Liver (tissue), 9 donors: Measurements from ENCODE around the gene ARMS2. TPM values are rescaled to one million over a fixed set of nuclear protein-coding genes. Genes with fewer than 3 reads are reported as not detected.

Experiments used
- DNase-seq: peaks from one replicate; pipeline ENCODE4 v3.0.0-alpha.2; 2017; ENCODE audit warnings: low spot score
- H3K27ac ChIP-seq, 2 donors: one replicate each; pipeline ENCODE4 v1.7.0; 2013; ENCODE audit warnings: inconsistent platforms in 2 of 2, low read length in 2 of 2, control low read depth in 1 of 2, low read depth in 1 of 2, mild to moderate bottlenecking in 1 of 2
- H3K27me3 ChIP-seq, 4 donors: one replicate each; pipeline versions ENCODE4 v1.6.1 to v1.7.0; 2013; ENCODE audit warnings: low read length in 3 of 4, inconsistent platforms in 1 of 4, mild to moderate bottlenecking in 1 of 4, moderate library complexity in 1 of 4; ENCODE audit not compliant: control insufficient read depth in 4 of 4, insufficient read depth in 4 of 4
- H3K36me3 ChIP-seq, 4 donors: one replicate each; pipeline versions ENCODE4 v1.6.1 to v1.7.0; 2013; ENCODE audit warnings: low read length in 3 of 4, mild to moderate bottlenecking in 3 of 4, low read depth in 1 of 4, moderate library complexity in 1 of 4; ENCODE audit not compliant: control insufficient read depth in 4 of 4, insufficient read depth in 3 of 4
- H3K4me1 ChIP-seq, 4 donors: one replicate each; pipeline versions ENCODE4 v1.6.1 to v1.7.0; 2013; ENCODE audit warnings: low read length in 3 of 4, mild to moderate bottlenecking in 3 of 4, moderate library complexity in 1 of 4; ENCODE audit not compliant: control insufficient read depth in 4 of 4, insufficient read depth in 4 of 4
- H3K4me3 ChIP-seq, 3 donors: one replicate each; pipeline versions ENCODE4 v1.6.1 to v1.7.0; 2013; ENCODE audit warnings: low read length in 3 of 3, control low read depth in 1 of 3, low read depth in 1 of 3, mild to moderate bottlenecking in 1 of 3
- H3K9ac ChIP-seq, 2 donors: one replicate each; pipeline ENCODE4 v1.7.0; 2013; ENCODE audit warnings: low read length in 2 of 2, mild to moderate bottlenecking in 2 of 2, moderate library complexity in 2 of 2, control low read depth in 1 of 2, low read depth in 1 of 2
- H3K9me3 ChIP-seq, 4 donors: one replicate each; pipeline versions ENCODE4 v1.6.1 to v1.7.0; 2013; ENCODE audit warnings: low read length in 3 of 4; ENCODE audit not compliant: control insufficient read depth in 4 of 4
- ATF3 ChIP-seq: IDR thresholded peaks from 2 replicates; pipeline ENCODE4 v1.6.1; 2016; ENCODE audit warnings: antibody characterized with exemption
- EGR1 ChIP-seq, 2 donors: IDR thresholded peaks; 2 replicates each; pipeline ENCODE4 v1.6.1; 2016 to 2018; ENCODE audit warnings: antibody characterized with exemption in 2 of 2, low read depth in 2 of 2
- FOXA1 ChIP-seq: IDR thresholded peaks from 2 replicates; pipeline ENCODE4 v1.6.1; 2016; ENCODE audit warnings: antibody characterized with exemption
- FOXA2 ChIP-seq: IDR thresholded peaks from 2 replicates; pipeline ENCODE4 v1.6.1; 2016; ENCODE audit warnings: antibody characterized with exemption
- GABPA ChIP-seq, 2 donors: IDR thresholded peaks in 1 of 2; conservative IDR thresholded peaks in 1 of 2; 2 replicates each; pipeline ENCODE4 v1.6.1; 2016; ENCODE audit warnings: antibody characterized with exemption in 2 of 2, mild to moderate bottlenecking in 1 of 2, moderate library complexity in 1 of 2
- HNF4A ChIP-seq, 2 donors: conservative IDR thresholded peaks; 2 replicates each; pipeline ENCODE4 v1.6.1; 2016; ENCODE audit warnings: antibody characterized with exemption in 2 of 2, mild to moderate bottlenecking in 2 of 2
- HNF4G ChIP-seq: IDR thresholded peaks from 2 replicates; pipeline ENCODE4 v1.6.1; 2016; ENCODE audit warnings: antibody characterized with exemption
- JUND ChIP-seq, 2 donors: IDR thresholded peaks; 2 replicates each; pipeline ENCODE4 v1.6.1; 2016; ENCODE audit warnings: antibody characterized with exemption in 2 of 2
- MAX ChIP-seq: IDR thresholded peaks from 2 replicates; pipeline ENCODE4 v1.6.1; 2016; ENCODE audit warnings: antibody characterized with exemption
- NR2F2 ChIP-seq: IDR thresholded peaks from 2 replicates; pipeline ENCODE4 v1.6.1; 2016; ENCODE audit warnings: antibody characterized with exemption
- RAD21 ChIP-seq, 2 donors: IDR thresholded peaks; 2 replicates each; pipeline ENCODE4 v1.6.1; 2016; ENCODE audit warnings: antibody characterized with exemption in 2 of 2, mild to moderate bottlenecking in 2 of 2
- RXRA ChIP-seq, 2 donors: IDR thresholded peaks; 2 replicates each; pipeline ENCODE4 v1.6.1; 2017 to 2018; ENCODE audit warnings: antibody characterized with exemption in 2 of 2, mild to moderate bottlenecking in 1 of 2
- SP1 ChIP-seq: IDR thresholded peaks from 2 replicates; pipeline ENCODE4 v1.6.1; 2018; ENCODE audit warnings: antibody characterized with exemption, mild to moderate bottlenecking
- TAF1 ChIP-seq: conservative IDR thresholded peaks from 2 replicates; pipeline ENCODE4 v1.6.1; 2016; ENCODE audit warnings: antibody characterized with exemption, mild to moderate bottlenecking
- YY1 ChIP-seq: IDR thresholded peaks from 2 replicates; pipeline ENCODE4 v1.6.1; 2016; ENCODE audit warnings: antibody characterized with exemption, mild to moderate bottlenecking
- ZBTB33 ChIP-seq: IDR thresholded peaks from 2 replicates; pipeline ENCODE4 v1.6.1; 2016; ENCODE audit warnings: antibody characterized with exemption
- WGBS: extraction: QIAGEN DNeasy Blood & Tissue Kit; methylation state at CpG from one replicate; pipeline ENCODE4 v1.1.7; 2013; 5-methylcytosine and 5-hydroxymethylcytosine counted together
- polyA plus RNA-seq, 2 donors: library from polyadenylated mRNA; stranded (reverse) in 1 of 2; unstranded in 1 of 2; fragments of 200-250 nt in 1 of 2; fragments of >200 nt in 1 of 2; fragmentation: Nextera tagmentation in 1 of 2; extraction: Ambion mirVana in 1 of 2; gene quantifications; one replicate each; pipeline versions ENCODE4 v1.2.1 to v1.2.3, GENCODE V29; 2013 to 2015
- total RNA-seq, 2 donors: library from RNA; depleted of rRNA; stranded (reverse); fragments of >200 nt; gene quantifications; one replicate each; pipeline ENCODE4 v1.2.3, GENCODE V29; 2014
- TF ChIP-seq, protein P1 (sequence below): fragments of 150-350 bp; IDR thresholded peaks from 2 replicates; pipeline ENCODE4 v1.5.1; 2017; ENCODE audit warnings: improper control_type of control experiment, low read depth, low read length; ENCODE audit not compliant: missing input control
- TF ChIP-seq, protein P2 (sequence below): IDR thresholded peaks from 2 replicates; pipeline ENCODE4 v1.6.1; 2016; ENCODE audit warnings: antibody characterized with exemption, mild to moderate bottlenecking
- donor health status: healthy.
- donor health status: healthy.
- donor health status: healthy.
- donor health status: healthy.
- donor health status: healthy.

The ARMS2 gene
- total and polyA plus RNA-seq, 4 donors: 0.17 TPM; not detected in 3

DNA sequence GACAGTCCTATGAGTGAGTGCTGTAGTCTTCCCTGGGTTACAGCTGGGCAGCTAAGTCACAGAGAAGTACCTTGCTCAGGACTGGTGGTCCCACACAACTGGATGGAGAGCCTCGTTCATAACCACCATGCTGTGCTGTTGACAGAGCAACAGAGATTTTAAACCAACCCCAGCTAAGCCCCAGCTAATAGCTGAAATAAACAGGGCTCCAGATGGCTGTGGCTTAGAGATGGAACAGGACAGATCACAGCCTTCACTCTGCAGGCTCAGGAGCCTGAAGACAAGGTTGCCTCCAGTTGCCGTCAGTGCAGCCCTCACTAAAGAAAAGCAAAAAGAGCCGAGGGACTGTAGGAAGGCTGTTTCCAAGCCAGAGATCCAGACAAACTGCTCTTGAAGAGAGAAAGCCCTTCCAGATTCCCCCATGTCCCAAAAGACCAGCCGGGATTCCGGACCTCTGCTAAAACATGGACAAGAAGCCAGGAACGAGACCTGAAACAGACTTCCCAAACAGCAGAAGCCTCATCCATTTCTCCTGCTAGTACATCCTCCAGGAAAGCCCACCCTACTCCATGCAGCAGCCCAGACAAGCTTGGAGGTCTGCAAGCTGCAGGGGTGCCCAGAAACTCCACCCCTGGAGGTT, 11.1 kb downstream of the ARMS2 start:
- Histone ChIP-seq H3K27me3 (no peaks in the 10 kb centered on the region), H3K4me1 (peaks cover 3 to 25% (median 15%) of the 10 kb centered on the region in 4 donors), H3K27ac (no peak overlapping the region), H3K9me3 (no peaks in the 10 kb centered on the region), H3K9ac (no peak overlapping the region), H3K4me3 (no peak overlapping the region), H3K36me3 (peaks cover 0 to 2% (median 0%) of the 10 kb centered on the region in 4 donors)
- WGBS: 83% methylated on average over 6 of the region's 6 CpGs
- no peak for DNase-seq
- TF ChIP-seq, protein P1, sequence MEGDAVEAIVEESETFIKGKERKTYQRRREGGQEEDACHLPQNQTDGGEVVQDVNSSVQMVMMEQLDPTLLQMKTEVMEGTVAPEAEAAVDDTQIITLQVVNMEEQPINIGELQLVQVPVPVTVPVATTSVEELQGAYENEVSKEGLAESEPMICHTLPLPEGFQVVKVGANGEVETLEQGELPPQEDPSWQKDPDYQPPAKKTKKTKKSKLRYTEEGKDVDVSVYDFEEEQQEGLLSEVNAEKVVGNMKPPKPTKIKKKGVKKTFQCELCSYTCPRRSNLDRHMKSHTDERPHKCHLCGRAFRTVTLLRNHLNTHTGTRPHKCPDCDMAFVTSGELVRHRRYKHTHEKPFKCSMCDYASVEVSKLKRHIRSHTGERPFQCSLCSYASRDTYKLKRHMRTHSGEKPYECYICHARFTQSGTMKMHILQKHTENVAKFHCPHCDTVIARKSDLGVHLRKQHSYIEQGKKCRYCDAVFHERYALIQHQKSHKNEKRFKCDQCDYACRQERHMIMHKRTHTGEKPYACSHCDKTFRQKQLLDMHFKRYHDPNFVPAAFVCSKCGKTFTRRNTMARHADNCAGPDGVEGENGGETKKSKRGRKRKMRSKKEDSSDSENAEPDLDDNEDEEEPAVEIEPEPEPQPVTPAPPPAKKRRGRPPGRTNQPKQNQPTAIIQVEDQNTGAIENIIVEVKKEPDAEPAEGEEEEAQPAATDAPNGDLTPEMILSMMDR: no peak

DNA sequence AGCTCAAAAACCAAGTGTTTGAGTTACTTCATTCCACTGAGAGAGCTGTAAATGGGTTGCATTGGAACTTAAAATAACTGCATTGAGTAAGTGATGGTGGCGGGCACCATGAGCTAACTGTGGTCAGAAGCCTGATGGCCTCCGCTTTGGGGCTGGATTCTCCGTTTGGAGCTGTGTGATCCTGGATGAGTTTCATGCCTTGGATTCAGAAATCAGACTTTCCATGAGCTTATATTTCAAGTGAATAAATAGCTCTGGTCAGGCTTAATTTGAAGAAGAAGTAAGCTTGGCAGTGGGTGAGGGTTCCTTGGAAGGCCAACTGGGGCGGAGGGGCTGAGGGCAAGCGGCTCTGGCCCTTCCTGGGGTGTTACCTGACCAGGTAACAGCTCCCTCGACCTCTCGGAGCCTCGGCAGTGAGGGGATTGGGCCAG, 12.5 kb downstream of the ARMS2 start:
- no peak for TF ChIP-seq SP1
- TF ChIP-seq ZBTB33: no peak
- TF ChIP-seq TAF1: no peak
- TF ChIP-seq MAX: no peak
- TF ChIP-seq, protein P1: no peak
- no peak for TF ChIP-seq FOXA1
- no peak for TF ChIP-seq EGR1 (IDR thresholded peaks at IDR 0.05; ENCODE audit: low read depth in 2 of 2)
- TF ChIP-seq JUND (IDR thresholded peaks at IDR 0.05): no peak
- TF ChIP-seq NR2F2: no peak
- no peak for TF ChIP-seq GABPA (IDR thresholded peaks at IDR 0.05 in 1 of 2, conservative IDR thresholded peaks at IDR 0.05 in 1 of 2)
- TF ChIP-seq, protein P2, sequence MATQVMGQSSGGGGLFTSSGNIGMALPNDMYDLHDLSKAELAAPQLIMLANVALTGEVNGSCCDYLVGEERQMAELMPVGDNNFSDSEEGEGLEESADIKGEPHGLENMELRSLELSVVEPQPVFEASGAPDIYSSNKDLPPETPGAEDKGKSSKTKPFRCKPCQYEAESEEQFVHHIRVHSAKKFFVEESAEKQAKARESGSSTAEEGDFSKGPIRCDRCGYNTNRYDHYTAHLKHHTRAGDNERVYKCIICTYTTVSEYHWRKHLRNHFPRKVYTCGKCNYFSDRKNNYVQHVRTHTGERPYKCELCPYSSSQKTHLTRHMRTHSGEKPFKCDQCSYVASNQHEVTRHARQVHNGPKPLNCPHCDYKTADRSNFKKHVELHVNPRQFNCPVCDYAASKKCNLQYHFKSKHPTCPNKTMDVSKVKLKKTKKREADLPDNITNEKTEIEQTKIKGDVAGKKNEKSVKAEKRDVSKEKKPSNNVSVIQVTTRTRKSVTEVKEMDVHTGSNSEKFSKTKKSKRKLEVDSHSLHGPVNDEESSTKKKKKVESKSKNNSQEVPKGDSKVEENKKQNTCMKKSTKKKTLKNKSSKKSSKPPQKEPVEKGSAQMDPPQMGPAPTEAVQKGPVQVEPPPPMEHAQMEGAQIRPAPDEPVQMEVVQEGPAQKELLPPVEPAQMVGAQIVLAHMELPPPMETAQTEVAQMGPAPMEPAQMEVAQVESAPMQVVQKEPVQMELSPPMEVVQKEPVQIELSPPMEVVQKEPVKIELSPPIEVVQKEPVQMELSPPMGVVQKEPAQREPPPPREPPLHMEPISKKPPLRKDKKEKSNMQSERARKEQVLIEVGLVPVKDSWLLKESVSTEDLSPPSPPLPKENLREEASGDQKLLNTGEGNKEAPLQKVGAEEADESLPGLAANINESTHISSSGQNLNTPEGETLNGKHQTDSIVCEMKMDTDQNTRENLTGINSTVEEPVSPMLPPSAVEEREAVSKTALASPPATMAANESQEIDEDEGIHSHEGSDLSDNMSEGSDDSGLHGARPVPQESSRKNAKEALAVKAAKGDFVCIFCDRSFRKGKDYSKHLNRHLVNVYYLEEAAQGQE: no peak
- TF ChIP-seq ATF3: no peak
- no peak for TF ChIP-seq YY1
- no peak for TF ChIP-seq HNF4A (conservative IDR thresholded peaks at IDR 0.05)
- TF ChIP-seq HNF4G: no peak
- no peak for TF ChIP-seq RAD21 (IDR thresholded peaks at IDR 0.05)
- no peak for TF ChIP-seq FOXA2
- no peak for TF ChIP-seq RXRA (IDR thresholded peaks at IDR 0.05)
- Histone ChIP-seq H3K4me1 (peaks cover 3 to 19% (median 11%) of the 10 kb centered on the region in 4 donors), H3K9ac (no peak overlapping the region), H3K27ac (no peak overlapping the region), H3K4me3 (no peak overlapping the region), H3K27me3 (no peaks in the 10 kb centered on the region), H3K36me3 (peaks cover 0 to 2% (median 0%) of the 10 kb centered on the region in 4 donors), H3K9me3 (no peaks in the 10 kb centered on the region)
- WGBS: 86% methylated on average over 8 of the region's 8 CpGs
- DNase-seq: no peak
